Muscle of leg (tissue), 11 donors: Measurements from ENCODE around the gene COL28A1. TPM values are rescaled to one million over a fixed set of nuclear protein-coding genes. Genes with fewer than 3 reads are reported as not detected.
A peak's percentile ranks its signal among the peaks of the same experiment; 100 is the strongest.

Source experiments
- DNase-seq: peaks from one replicate; pipeline ENCODE4 v3.0.0; 2013
- H3K27ac ChIP-seq: one replicate; pipeline ENCODE4 v1.5.1; 2013; ENCODE audit warnings: mild to moderate bottlenecking, low read length, control low read depth
- H3K27me3 ChIP-seq: one replicate; pipeline ENCODE4 v1.6.1; 2013; ENCODE audit warnings: low read length; ENCODE audit not compliant: control insufficient read depth, insufficient read depth
- H3K36me3 ChIP-seq: one replicate; pipeline ENCODE4 v1.6.1; 2013; ENCODE audit warnings: low read length; ENCODE audit not compliant: control insufficient read depth, insufficient read depth
- H3K4me1 ChIP-seq: one replicate; pipeline ENCODE4 v1.6.1; 2013; ENCODE audit warnings: low read length; ENCODE audit not compliant: control insufficient read depth, insufficient read depth
- H3K4me3 ChIP-seq: one replicate; pipeline ENCODE4 v1.5.1; 2013; ENCODE audit warnings: low read length, control low read depth
- H3K9me3 ChIP-seq: replicated peaks from 2 replicates; pipeline ENCODE4 v1.6.1; 2013; ENCODE audit warnings: low read depth, low read length; ENCODE audit not compliant: control insufficient read depth
- WGBS: methylation state at CpG from one replicate; pipeline ENCODE4 v1.1.5; 2013; ENCODE audit warnings: missing lambda C conversion rate; ENCODE audit not compliant: insufficient coverage; 5-methylcytosine and 5-hydroxymethylcytosine counted together
- polyA plus RNA-seq, 8 donors: library from polyadenylated mRNA; unstranded; fragments of 120-200 nt; gene quantifications; one replicate each; pipeline versions ENCODE4 v1.2.1 to v1.2.3, GENCODE V29; 2013; ENCODE audit warnings: inconsistent platforms in 1 of 8, low replicate concordance in 1 of 8; ENCODE audit not compliant: insufficient read length in 8 of 8, insufficient read depth in 1 of 8
- total RNA-seq: library from RNA; stranded (reverse); fragments of 120-200 nt; gene quantifications from one replicate; pipeline ENCODE4 v1.2.4, GENCODE V29; 2013

Gene COL28A1
- total and polyA plus RNA-seq, 9 donors: 0.34 to 1.7 (median 0.73) TPM

DNA sequence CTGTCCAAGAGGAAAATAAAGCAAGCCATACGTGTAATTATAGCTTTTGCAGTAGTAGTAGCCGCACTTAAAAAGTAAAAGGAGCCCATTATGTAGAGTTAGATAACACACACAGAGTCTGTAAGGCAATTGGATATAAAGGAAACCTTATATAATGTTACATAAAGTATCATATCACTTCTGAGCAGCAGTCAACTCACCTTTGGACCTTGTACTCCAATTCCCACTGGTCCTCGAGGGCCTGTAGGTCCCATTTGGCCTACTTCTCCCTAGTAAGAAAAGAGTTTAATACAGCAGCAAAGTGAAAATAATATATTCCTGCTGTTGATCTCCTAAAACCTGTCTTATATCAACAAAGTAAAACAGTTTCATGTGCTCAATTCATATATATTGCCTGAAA, 83.6 kb downstream of the COL28A1 start:
- Histone ChIP-seq H3K27ac (no peak overlapping the region), H3K4me3 (no peak overlapping the region), H3K27me3 (no peaks in the 10 kb centered on the region), H3K36me3 (no peaks in the 10 kb centered on the region), H3K9me3 (peaks cover 13% of the 10 kb centered on the region), H3K4me1 (no peaks in the 10 kb centered on the region)
- WGBS: no CpG with 5 or more reads among the region's 3 CpGs
- no peak for DNase-seq

DNA sequence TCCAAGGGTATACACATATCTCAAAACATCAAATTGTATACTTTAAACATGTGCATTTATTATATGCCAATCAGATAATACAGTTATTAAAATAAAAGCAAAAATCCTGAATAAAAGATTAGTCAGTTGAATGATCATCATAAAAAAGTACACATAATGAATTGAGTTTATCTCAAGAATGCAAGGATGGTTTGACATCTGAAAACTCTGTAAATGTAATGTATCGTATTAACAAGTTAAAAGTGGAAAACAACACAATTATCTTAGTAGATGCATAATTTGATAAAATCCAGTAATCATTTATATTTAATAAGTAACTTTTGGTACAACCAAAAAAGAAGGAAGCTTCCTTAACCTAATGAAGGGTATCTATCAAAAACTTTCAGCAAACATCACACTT, 86.6 kb downstream of the COL28A1 start:
- WGBS: no CpG with 5 or more reads among the region's 1 CpG
- H3K4me3 ChIP-seq: no peak overlapping the region
- no peak for DNase-seq
- H3K27ac ChIP-seq: no peak overlapping the region
- H3K4me1 ChIP-seq: no peaks in the 10 kb centered on the region
- H3K27me3 ChIP-seq: no peaks in the 10 kb centered on the region
- H3K9me3 ChIP-seq: peaks cover 13% of the 10 kb centered on the region
- no peaks in the 10 kb centered on the region for H3K36me3 ChIP-seq

DNA sequence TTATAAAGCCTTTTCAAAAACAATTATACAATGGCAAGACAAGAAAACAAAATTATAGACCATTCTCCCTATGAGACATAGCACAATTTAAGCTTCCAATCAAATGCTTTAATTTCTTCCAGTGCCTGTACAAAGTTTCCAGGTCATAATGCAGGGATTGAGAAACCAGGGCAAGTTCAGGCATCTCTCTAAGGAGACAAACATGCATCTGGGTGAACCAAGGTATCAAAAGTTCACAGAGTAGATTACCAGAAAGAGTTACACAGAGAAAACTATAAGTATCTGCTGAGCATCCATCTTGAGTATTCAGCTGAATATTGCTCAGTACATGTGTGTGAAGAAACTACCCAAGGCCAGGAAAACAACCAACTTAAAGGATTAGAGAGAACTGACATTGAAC, 89.1 kb downstream of the COL28A1 start:
- Histone ChIP-seq H3K4me1 (peaks cover 2% of the 10 kb centered on the region), H3K27ac (no peak overlapping the region), H3K27me3 (no peaks in the 10 kb centered on the region), H3K9me3 (peaks cover 13% of the 10 kb centered on the region), H3K4me3 (no peak overlapping the region), H3K36me3 (no peaks in the 10 kb centered on the region)
- no peak for DNase-seq

- H3K27me3 ChIP-seq: no peaks in the 10 kb centered on the region
- WGBS: 50% methylated on average over 1 of the region's 3 CpGs
- no peaks in the 10 kb centered on the region for H3K36me3 ChIP-seq
- peaks cover 2% of the 10 kb centered on the region for H3K4me1 ChIP-seq
- H3K27ac ChIP-seq: peak overlapping the region; percentile 65
- peak; percentile 62 for DNase-seq
- H3K4me3 ChIP-seq: no peak overlapping the region
- H3K9me3 ChIP-seq: peaks cover 10% of the 10 kb centered on the region
These were observed 91.8 kb downstream of the COL28A1 start for GRCh38 chr7:7443806-7444350.

DNA sequence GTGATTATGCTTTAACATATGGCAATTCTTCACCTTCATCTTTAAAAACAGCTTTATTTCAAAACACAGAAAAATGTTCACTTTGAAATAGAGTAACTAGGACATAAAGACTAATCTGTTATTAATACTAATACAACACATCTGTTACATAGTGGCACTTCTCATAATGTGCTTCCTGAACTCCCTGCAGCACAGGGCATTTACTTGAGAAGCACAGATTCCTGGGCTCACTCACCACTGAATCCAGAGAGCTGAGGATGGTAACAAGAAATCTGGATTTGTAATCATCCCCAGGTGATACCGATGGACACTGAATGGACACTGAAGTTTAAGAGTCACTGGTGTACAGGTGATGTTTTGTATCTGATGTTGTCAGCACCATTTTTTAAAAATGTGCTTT, 96.1 kb downstream of the COL28A1 start:
- Histone ChIP-seq H3K36me3 (no peaks in the 10 kb centered on the region), H3K27ac (no peak overlapping the region)
- WGBS: no CpG with 5 or more reads among the region's 1 CpG

DNA sequence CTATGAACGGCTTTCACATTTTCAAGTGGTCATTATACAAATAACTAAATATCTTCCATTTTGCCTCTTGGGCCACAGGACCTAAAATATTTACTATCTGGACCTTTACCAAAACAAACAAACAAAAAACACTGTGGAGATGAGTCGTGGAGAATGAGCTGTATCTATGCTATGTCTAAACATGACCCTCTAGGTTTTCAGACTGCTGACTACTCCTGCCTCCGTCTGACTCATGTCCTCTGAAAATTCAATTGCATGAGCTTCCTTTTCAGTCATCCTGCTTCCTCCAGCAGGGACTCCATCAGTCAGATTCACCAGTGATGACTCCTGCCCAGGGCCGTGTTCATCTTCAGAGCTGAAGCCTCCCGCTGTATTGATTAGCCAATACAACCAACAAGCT, 96.8 kb downstream of the COL28A1 start:
- 66% methylated on average over 4 of the region's 5 CpGs for WGBS
- DNase-seq: peak; percentile 56
- no peak overlapping the region for H3K4me3 ChIP-seq

More for the DNA sequence above, 96.1 kb downstream of the COL28A1 start:
- H3K4me1 ChIP-seq: peaks cover 2% of the 10 kb centered on the region
- no peak overlapping the region for H3K4me3 ChIP-seq
- DNase-seq: no peak
- H3K27me3 ChIP-seq: no peaks in the 10 kb centered on the region
- H3K9me3 ChIP-seq: no peaks in the 10 kb centered on the region

DNA sequence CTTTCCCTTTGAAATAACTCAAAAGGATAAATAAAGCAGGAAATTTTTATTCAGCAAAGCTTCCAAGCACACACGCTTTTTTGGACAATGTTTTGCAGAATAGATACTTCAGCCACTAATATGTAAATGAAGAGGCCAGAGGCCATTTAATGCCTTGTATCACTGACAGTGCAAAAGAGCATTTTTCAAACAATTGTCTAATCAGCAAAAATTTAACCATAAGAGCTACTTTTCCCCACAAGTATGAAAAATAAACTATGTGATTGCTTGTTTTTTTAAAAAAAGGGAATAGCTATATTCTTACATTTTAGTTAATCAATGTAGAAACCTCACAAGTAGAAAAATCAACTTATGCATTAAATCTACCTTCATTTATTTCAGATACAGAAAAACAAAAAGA, 99.7 kb downstream of the COL28A1 start:
- no peak for DNase-seq
- Histone ChIP-seq H3K27me3 (peaks cover 2% of the 10 kb centered on the region), H3K9me3 (no peaks in the 10 kb centered on the region), H3K4me1 (no peaks in the 10 kb centered on the region), H3K4me3 (no peak overlapping the region), H3K36me3 (no peaks in the 10 kb centered on the region), H3K27ac (no peak overlapping the region)
- WGBS: no CpG with 5 or more reads among the region's 1 CpG

More for the DNA sequence above, 96.8 kb downstream of the COL28A1 start:
- no peaks in the 10 kb centered on the region for H3K27me3 ChIP-seq
- H3K36me3 ChIP-seq: no peaks in the 10 kb centered on the region
- H3K27ac ChIP-seq: no peak overlapping the region
- H3K9me3 ChIP-seq: no peaks in the 10 kb centered on the region
- H3K4me1 ChIP-seq: peaks cover 2% of the 10 kb centered on the region

GRCh38 chr7:7434329-7434728, 101.3 kb downstream of the COL28A1 start:
- peak overlapping the region; percentile 23 for H3K27ac ChIP-seq

DNA sequence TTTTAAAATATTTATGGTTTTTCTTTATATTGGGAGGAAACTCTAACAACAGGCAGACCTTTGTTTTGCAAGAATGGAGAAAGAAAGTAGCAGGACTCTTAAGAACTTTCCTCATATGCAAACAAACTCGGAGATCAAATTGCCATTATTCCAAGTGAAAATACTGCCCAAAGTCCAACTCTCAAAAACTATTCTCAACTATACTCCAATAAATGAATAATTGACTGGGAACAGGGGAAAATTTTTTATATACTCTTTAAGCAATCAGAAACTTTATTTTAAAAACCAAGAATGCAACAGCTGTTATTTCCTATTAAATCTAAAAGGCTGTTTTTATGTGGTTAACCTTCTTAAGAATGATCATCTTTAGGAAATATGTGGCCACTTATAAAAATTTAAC, 101.9 kb downstream of the COL28A1 start:
- H3K9me3 ChIP-seq: no peaks in the 10 kb centered on the region
- no peaks in the 10 kb centered on the region for H3K36me3 ChIP-seq
- WGBS: no CpG with 5 or more reads among the region's 1 CpG
- peak; percentile 55 for DNase-seq
- H3K27ac ChIP-seq: peak overlapping the region; percentile 47
- no peaks in the 10 kb centered on the region for H3K4me1 ChIP-seq
- peaks cover 2% of the 10 kb centered on the region for H3K27me3 ChIP-seq
- H3K4me3 ChIP-seq: no peak overlapping the region

More at GRCh38 chr7:7434329-7434728, 101.3 kb downstream of the COL28A1 start:
- Histone ChIP-seq H3K27me3 (peaks cover 2% of the 10 kb centered on the region), H3K9me3 (no peaks in the 10 kb centered on the region), H3K4me1 (no peaks in the 10 kb centered on the region), H3K4me3 (no peak overlapping the region), H3K36me3 (no peaks in the 10 kb centered on the region)
- DNase-seq: peak; percentile 91
- WGBS: no CpG with 5 or more reads among the region's 3 CpGs

GRCh38 chr7:7432979-7433378, 102.7 kb downstream of the COL28A1 start:
- WGBS: no CpG with 5 or more reads among the region's 7 CpGs
- H3K9me3 ChIP-seq: no peaks in the 10 kb centered on the region
- H3K36me3 ChIP-seq: no peaks in the 10 kb centered on the region
- no peak for DNase-seq
- no peak overlapping the region for H3K27ac ChIP-seq
- no peak overlapping the region for H3K4me3 ChIP-seq
- peaks cover 2% of the 10 kb centered on the region for H3K4me1 ChIP-seq
- H3K27me3 ChIP-seq: peaks cover 2% of the 10 kb centered on the region

DNA sequence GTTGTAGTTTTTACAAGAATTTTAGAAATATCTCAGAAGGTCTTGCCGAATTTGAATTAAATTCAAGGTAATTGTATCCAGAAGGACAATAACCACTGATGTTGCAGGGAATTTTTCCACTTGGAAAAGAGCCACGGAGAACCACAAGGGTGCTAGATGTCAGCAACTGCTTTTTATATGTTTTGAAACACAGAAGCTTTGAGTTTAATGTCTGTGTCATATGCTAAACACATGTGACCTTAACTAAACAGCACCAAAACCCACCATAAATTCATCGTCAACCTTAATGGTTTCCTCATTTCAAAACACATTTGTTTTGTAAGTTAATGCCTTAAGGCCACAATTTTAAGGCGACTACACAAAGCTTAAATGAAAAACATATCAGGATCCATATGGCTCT, 106.9 kb downstream of the COL28A1 start:
- H3K27ac ChIP-seq: no peak overlapping the region
- H3K4me1 ChIP-seq: peaks cover 2% of the 10 kb centered on the region
- H3K27me3 ChIP-seq: peaks cover 2% of the 10 kb centered on the region
- H3K9me3 ChIP-seq: no peaks in the 10 kb centered on the region
- DNase-seq: peak; percentile 89
- WGBS: 14% methylated on average over 1 of the region's 4 CpGs
- no peak overlapping the region for H3K4me3 ChIP-seq
- no peaks in the 10 kb centered on the region for H3K36me3 ChIP-seq
